Measurements from ENCODE around the gene CENPB. TPM values are rescaled to one million over a fixed set of nuclear protein-coding genes. Genes with fewer than 3 reads are reported as not detected.
A peak's percentile ranks its signal among the peaks of the same experiment; 100 is the strongest.

The CENPB gene
- total RNA-seq, 1 donor from 2014 or later = 83.6 TPM

- Mint-ChIP-seq H3K9me3 (no peaks in the 10 kb centered on the region), H3K27ac (ENCODE audit: unreplicated experiment) (no peak overlapping the region), H3K4me1 (peaks cover 21% of the 10 kb centered on the region), H3K36me3 (ENCODE audit: low read depth) (no peaks in the 10 kb centered on the region), H3K27me3 (ENCODE audit: low read depth) (no peaks in the 10 kb centered on the region), H3K4me3 (no peak overlapping the region)
- no peak for DNase-seq (ENCODE audit: low read depth, low spot score)
- no peak for TF ChIP-seq CTCF (conservative IDR thresholded peaks at IDR 0.05)
Observed at GRCh38 chr20:3812975-3813847, 26.7 kb upstream of the CENPB start.

- no peak for TF ChIP-seq CTCF (conservative IDR thresholded peaks at IDR 0.05)
- no peak for DNase-seq (ENCODE audit: low read depth, low spot score)
- Mint-ChIP-seq H3K4me1 (peaks cover 26% of the 10 kb centered on the region), H3K9me3 (no peaks in the 10 kb centered on the region), H3K27ac (ENCODE audit: unreplicated experiment) (no peak overlapping the region), H3K27me3 (ENCODE audit: low read depth) (no peaks in the 10 kb centered on the region), H3K4me3 (no peak overlapping the region), H3K36me3 (ENCODE audit: low read depth) (no peaks in the 10 kb centered on the region)
Observed at GRCh38 chr20:3812259-3812681, 25.7 kb upstream of the CENPB start.

- no peaks in the 10 kb centered on the region for H3K36me3 Mint-ChIP-seq (ENCODE audit: low read depth)
- peak overlapping the region; percentile 54 for H3K27ac Mint-ChIP-seq (ENCODE audit: unreplicated experiment)
- no peak for TF ChIP-seq CTCF (conservative IDR thresholded peaks at IDR 0.05)
- H3K4me3 Mint-ChIP-seq = no peak overlapping the region
- DNase-seq (ENCODE audit: low read depth, low spot score) = no peak
- H3K9me3 Mint-ChIP-seq = no peaks in the 10 kb centered on the region
- H3K4me1 Mint-ChIP-seq = peaks cover 30% of the 10 kb centered on the region
- H3K27me3 Mint-ChIP-seq (ENCODE audit: low read depth) = no peaks in the 10 kb centered on the region
Observed at GRCh38 chr20:3811467-3812258, 25.1 kb upstream of the CENPB start.

DNA sequence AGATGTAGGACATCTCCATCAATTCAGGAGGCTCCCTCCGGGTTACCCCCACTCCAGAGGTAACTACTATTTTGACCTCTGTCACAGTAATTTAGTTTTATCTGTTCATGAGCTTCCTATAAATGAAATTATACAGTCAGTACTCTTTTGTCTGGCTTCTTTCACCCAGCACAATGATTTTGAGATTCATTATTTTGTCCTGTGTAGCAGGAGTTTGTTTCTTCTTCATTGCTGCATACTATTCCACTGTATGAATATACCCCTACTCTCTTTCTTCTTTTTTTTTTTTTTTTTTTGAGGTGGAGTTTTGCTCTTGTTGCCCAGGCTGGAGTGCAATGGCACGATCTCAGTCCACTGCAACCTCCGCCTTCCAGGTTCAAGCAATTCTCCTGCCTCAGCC is 22.0 kb upstream of the CENPB start:
- H3K4me1 Mint-ChIP-seq = peaks cover 31% of the 10 kb centered on the region
- no peak overlapping the region for H3K27ac Mint-ChIP-seq (ENCODE audit: unreplicated experiment)
- H3K36me3 Mint-ChIP-seq (ENCODE audit: low read depth) = peaks cover 8% of the 10 kb centered on the region
- DNase-seq (ENCODE audit: low read depth, low spot score) = no peak
- TF ChIP-seq CTCF (conservative IDR thresholded peaks at IDR 0.05) = no peak
- H3K4me3 Mint-ChIP-seq = no peak overlapping the region
- H3K27me3 Mint-ChIP-seq (ENCODE audit: low read depth) = no peaks in the 10 kb centered on the region
- no peaks in the 10 kb centered on the region for H3K9me3 Mint-ChIP-seq

- DNase-seq (ENCODE audit: low read depth, low spot score) = no peak
- H3K27ac Mint-ChIP-seq (ENCODE audit: unreplicated experiment) = peak overlapping the region; percentile 58
- no peak for TF ChIP-seq CTCF (conservative IDR thresholded peaks at IDR 0.05)
- no peaks in the 10 kb centered on the region for H3K27me3 Mint-ChIP-seq (ENCODE audit: low read depth)
- peaks cover 16% of the 10 kb centered on the region for H3K36me3 Mint-ChIP-seq (ENCODE audit: low read depth)
- no peak overlapping the region for H3K4me3 Mint-ChIP-seq
- H3K4me1 Mint-ChIP-seq = peaks cover 37% of the 10 kb centered on the region
- no peaks in the 10 kb centered on the region for H3K9me3 Mint-ChIP-seq
Observed at GRCh38 chr20:3804781-3805180, 18.2 kb upstream of the CENPB start.
